HG02981 (cell line): ENCODE measurements around the gene ALDH3A2.

Source experiments
- ATAC-seq: cut with Tn5 transposase; IDR thresholded peaks from one replicate; pipeline ENCODE4 v1.9.1; 2021; ENCODE audit warnings: mild to moderate bottlenecking, moderate library complexity; ENCODE audit not compliant: unreplicated experiment

ALDH3A2 gene

GRCh38 chr17:19713901-19714361, 65.4 kb downstream of the ALDH3A2 start:
- ATAC-seq = no peak

- ATAC-seq = no peak
Observed at GRCh38 chr17:19714542-19715411, 66.2 kb downstream of the ALDH3A2 start.

GRCh38 chr17:19716108-19717030, 67.8 kb downstream of the ALDH3A2 start, which contains the start of gene SLC47A2:
TSS of gene SLC47A2 (minus strand) at chr17:19716584. CDS start at chr17:19716555, 29 bp downstream.
- ATAC-seq = no peak

- ATAC-seq = no peak
Observed at GRCh38 chr17:19717031-19717360, 68.4 kb downstream of the ALDH3A2 start.

- no peak for ATAC-seq
Observed at GRCh38 chr17:19717411-19717908, 68.9 kb downstream of the ALDH3A2 start.

- no peak for ATAC-seq
Observed at GRCh38 chr17:19718041-19718612, 69.6 kb downstream of the ALDH3A2 start.

- no peak for ATAC-seq
Observed at GRCh38 chr17:19718613-19719354, 70.2 kb downstream of the ALDH3A2 start.

GRCh38 chr17:19719355-19720209, 71.0 kb downstream of the ALDH3A2 start:
- no peak for ATAC-seq

GRCh38 chr17:19720210-19720475, 71.6 kb downstream of the ALDH3A2 start:
- ATAC-seq = no peak

GRCh38 chr17:19720631-19721426, 72.3 kb downstream of the ALDH3A2 start:
- ATAC-seq = no peak

- no peak for ATAC-seq
Observed at GRCh38 chr17:19723964-19724363, 75.4 kb downstream of the ALDH3A2 start.

- ATAC-seq = no peak
Observed at GRCh38 chr17:19724501-19725420, 76.2 kb downstream of the ALDH3A2 start.

- no peak for ATAC-seq
Observed at GRCh38 chr17:19725486-19725885, 76.9 kb downstream of the ALDH3A2 start.

- no peak for ATAC-seq
Observed at GRCh38 chr17:19726631-19727376, 78.3 kb downstream of the ALDH3A2 start.
